GM04504 (cell line): ENCODE data around the gene ITGBL1.

Experiments
- DNase-seq: peaks from one replicate; pipeline ENCODE4 v3.0.0-alpha.2; 2012; ENCODE audit warnings: low read depth

The ITGBL1 gene

DNA sequence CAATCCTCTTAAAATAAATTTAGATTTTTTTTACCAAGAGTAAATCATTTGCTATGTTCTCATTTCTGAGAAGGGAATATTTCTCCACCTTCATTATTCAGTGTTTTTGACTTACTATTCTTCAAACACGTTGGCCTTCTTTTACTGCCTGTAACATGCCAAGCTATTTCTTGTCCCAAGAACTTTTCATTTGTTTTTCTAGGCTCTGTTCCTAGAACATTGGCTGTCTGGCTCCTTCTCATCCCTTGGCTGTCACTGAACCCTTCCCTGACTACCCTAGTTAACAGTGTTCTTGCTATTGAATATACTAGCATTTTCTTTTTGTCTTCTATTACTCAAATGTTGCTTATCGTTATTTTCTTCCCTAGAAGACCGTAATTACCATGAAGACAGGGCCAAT, 248.1 kb downstream of the ITGBL1 start:
- DNase-seq = no peak

- DNase-seq = no peak
Observed at GRCh38 chr13:101703081-101703480, 250.6 kb downstream of the ITGBL1 start.

GRCh38 chr13:101703838-101704237, 251.4 kb downstream of the ITGBL1 start:
- DNase-seq = no peak

DNA sequence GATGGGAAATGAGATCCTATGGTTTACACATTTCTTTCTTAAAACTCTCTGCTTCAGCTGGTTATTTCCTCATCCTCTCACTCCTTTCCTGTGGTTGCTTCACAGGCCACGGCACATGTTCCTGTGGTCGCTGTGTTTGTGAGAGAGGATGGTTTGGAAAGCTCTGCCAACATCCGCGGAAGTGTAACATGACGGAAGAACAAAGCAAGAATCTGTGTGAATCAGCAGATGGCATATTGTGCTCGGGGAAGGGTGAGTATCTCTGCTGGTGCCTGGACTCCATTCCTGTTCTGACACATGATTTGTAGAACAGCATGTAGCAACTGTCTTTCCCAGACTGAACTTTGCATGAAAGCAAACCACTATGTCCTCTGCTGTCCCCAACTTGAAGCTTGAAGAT, 254.2 kb downstream of the ITGBL1 start:
- DNase-seq = peak; percentile 96

DNA sequence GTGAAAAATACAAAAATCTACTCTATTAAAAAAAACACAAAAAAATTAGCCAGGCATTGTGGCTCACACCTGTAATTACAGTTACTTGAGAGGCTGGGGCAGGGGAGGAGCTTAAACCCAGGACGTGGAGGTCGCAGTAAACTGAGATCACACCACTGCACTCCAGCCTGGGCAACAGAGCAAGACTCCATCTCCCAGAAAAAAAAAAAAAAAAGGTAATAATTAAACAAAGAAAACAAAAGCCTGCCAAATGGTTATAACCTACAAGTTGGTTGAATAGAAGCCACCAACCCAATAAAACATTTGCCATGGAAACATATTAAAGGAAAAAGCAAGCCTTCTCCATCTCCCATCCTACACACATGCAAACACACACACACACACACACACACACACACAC, 255.2 kb downstream of the ITGBL1 start:
- DNase-seq = no peak

DNA sequence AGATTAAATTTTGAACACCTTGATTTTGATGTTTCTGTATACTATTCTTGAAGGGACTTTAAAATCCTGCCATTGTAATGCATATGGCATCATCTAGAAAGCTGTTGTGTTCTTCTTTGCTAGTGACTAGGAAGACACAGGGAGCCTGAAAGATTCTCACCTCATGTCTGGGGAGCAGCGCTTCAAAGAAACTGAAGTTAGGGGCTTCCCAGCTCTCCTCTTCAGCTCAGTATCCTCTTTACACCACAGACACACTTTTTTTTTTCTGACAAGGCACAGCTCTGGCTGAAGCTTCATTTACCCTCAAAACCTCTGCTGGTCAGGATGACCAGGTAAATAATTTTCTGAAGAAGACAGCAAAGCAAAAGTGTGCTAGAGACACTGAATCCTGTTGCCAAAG, 255.6 kb downstream of the ITGBL1 start:
- no peak for DNase-seq

GRCh38 chr13:101709952-101710351, 257.5 kb downstream of the ITGBL1 start:
- DNase-seq = no peak

DNA sequence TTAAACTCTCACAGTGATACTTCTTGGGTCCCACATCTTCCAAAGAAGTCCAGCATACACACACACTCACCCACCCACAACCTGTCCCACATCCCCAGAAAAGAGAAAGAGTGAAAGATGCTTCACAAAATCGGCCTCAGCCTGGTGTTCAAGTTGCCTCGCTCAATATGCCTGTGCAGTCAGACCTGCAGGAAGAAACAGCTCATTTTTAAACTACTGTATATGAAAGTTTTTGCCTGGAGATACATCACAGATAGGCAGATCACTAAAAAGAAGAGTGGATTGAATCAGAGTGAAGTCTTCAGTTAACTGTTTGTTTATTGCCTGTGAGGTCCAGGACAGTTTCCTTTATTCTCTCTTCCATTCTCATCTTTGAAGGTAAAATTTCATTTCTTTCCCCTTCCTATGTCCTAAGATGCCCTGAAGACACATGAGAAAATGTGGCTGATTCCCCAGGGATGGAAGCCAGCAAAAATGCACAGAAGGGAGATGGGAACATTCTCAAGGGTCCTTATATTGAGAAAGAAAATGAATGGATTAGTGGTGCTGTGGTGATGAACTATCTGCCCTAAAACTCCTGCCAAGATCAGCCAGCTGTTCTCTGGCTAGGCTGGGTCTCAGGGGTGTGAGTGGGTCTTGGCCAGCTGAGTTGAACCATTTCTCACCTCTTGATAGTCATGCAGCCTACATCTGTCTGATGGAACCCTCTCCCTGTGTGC, 259.0 kb downstream of the ITGBL1 start:
- no peak for DNase-seq

DNA sequence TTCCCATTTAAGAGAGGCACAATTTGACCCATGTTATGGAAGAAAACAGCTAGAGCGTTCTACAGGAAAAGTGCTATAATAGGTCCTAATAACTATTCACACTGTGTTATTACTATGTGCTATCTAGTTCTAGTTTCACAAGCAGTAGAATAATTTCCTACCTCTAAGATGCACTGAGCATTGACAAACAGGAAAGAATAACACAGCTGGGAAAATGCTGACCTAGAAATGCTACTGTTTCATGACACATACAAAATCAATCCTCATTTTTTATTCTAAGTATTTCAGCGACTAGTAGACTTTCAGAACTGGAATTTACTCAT, 259.5 kb downstream of the ITGBL1 start:
- no peak for DNase-seq

DNA sequence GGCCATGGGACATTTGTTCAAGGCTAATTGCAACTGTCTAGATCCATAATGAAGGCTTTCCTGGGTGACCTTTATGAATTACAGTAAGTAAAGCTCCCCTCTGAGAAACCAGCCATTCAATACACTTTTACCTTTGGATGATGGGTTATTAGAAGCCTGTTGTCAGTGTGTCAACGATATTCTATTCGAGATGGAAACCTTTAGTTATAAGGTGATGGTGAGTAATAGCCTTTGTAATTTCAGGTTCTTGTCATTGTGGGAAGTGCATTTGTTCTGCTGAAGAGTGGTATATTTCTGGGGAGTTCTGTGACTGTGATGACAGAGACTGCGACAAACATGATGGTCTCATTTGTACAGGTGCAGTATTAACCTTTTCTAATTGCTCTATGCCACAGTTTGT, 261.7 kb downstream of the ITGBL1 start:
- no peak for DNase-seq

GRCh38 chr13:101717353-101717752, 264.9 kb downstream of the ITGBL1 start:
- no peak for DNase-seq

DNA sequence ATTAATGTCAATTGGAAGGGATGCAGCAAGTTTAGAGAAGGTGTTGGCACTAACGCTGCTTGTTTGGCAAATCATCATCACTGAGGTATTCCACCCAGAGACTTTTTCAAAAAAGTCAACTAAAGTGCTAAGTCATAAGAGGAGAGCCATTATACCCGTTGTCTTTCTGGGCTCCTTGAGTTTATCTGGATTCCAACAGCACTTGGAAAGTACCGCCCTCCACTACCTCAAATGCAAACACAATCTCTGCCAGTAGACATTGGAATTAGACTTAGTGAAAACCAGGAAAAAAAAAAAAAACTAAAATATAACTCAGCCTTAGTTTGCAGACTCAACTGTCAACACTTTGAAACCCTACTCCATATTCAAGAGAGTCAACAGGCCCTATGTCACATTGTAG, 266.0 kb downstream of the ITGBL1 start:
- no peak for DNase-seq

- DNase-seq = no peak
Observed at GRCh38 chr13:101726681-101727080, 274.2 kb downstream of the ITGBL1 start.

GRCh38 chr13:101727118-101727517, 274.6 kb downstream of the ITGBL1 start:
- no peak for DNase-seq

DNA sequence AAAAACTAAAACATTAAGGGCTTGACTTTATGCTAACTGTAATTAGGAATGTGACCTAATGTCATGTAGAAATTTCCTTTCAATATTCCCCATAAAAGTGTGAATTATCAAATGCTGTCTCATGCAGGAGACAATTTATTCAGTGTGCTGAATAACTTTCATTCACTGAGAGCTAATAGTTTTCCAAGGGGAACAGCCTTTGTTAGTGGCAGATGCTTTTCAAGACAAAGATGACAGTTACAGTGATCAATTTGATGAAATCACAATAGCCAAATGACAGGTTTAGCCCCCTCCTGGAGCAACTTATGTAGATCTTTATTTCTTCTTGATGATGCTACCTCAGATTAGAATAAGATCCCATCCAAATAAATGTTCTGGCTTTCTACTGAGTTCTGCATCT, 275.5 kb downstream of the ITGBL1 start:
- no peak for DNase-seq

DNA sequence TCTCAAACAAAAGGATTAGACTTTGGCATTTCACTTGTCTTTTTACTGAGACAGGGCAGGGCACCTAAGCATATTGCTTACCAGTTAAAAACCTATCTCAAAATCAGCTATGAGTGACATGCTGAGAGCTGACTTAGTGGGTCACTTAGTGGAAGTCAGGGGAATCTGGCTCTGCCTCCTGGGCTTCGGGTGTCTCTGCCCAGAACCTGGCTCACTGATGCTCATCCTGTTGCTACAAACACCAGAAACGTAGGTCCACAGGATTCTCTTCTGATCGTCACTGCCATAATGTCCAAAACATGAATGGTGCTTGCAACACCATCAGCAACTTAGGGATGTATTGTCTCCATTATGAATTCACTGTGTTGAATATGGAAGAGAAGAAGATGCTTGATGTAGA, 276.1 kb downstream of the ITGBL1 start:
- DNase-seq = no peak

GRCh38 chr13:101730420-101731000, 278.0 kb downstream of the ITGBL1 start:
- no peak for DNase-seq

GRCh38 chr13:101736566-101736965, 284.1 kb downstream of the ITGBL1 start:
- DNase-seq = no peak

DNA sequence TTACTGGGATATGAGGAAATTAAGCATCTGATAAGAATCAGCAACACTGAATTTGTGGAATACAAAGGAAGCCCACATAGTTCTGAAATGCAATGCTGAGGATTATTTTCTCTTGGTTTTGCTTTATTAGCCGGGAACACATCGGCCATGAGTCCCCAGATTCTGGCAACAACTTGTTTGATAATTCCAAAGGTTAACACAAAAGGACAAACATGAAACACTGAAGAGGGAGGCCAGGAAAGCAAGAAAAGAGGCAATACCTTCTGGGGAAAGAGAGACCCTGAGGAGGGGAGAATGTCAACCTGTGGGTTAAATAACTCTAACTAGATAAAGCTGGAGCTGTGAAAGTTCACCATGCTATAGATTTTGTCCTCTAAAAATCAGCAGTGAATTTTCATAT, 285.9 kb downstream of the ITGBL1 start:
- no peak for DNase-seq

GRCh38 chr13:101739382-101740178, 287.1 kb downstream of the ITGBL1 start:
- no peak for DNase-seq

DNA sequence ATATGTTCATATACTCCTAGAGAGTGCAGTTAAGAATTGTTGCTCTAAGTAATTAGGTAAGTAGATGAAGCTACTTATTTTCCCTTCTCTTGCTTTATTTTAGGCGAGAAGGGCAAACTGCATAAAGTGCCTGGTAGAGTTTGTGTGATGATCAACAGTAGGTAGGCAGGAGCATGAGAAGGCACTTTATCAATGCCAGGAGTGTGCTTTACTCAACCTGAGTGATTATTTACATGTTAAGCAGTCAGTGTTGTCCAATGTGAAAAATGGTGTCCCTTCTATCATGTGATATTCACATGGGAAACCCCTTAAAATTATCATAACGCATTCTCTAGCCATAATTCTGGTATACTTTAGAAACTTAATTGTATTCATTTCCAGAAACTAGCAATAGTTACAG, 294.0 kb downstream of the ITGBL1 start:
- DNase-seq = no peak

- DNase-seq = no peak
Observed at GRCh38 chr13:101747039-101747438, 294.6 kb downstream of the ITGBL1 start.

DNA sequence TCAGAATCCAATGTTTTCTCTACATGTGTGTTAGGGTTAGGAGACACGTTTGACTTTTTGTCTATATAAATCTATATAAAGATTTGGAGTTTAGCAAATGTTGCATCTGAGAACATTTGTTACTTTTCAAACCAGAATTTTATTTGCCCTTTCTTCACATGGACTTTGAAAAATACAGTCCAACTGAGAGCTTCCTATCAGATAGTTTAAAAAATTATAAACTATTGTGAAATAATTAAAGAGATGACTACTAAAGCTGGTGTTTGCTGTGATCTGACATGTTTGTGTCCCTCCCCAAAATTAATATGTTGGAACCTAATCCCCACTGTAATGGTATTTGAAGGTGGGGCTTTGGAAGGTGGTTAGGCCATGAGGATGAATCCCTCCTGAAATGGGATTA, 297.1 kb downstream of the ITGBL1 start:
- no peak for DNase-seq

DNA sequence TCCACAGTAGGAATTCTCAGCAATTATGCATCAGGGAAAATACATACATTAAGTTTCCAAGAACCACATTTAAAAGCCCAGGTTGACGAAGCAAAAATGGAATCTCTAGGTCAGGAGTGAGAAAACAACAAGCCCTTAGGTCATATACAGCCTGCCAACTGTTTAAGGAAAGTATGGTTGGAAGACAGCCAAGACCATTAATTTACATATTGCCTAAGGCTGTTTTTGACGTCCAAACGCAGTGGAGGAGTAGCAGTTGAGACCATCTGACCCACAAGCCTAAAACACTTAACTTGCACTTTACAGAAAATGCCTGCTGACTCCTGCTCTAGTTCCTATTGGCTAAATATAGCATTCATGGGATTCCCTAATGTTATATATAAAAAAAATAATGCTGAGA, 299.0 kb downstream of the ITGBL1 start:
- DNase-seq = no peak
